Epithelial cell of proximal tubule (primary cell): ENCODE results near the gene CWH43. TPM values are rescaled to one million over a fixed set of nuclear protein-coding genes. Genes with fewer than 3 reads are reported as not detected.
A peak's percentile ranks its signal among the peaks of the same experiment; 100 is the strongest.

Source experiments
- DNase-seq: peaks from one replicate; pipeline ENCODE4 v3.0.0-alpha.2; 2011; ENCODE audit warnings: low read depth
- H3K4me3 ChIP-seq: 2 replicates; pipeline ENCODE4 v1.5.1; 2011; ENCODE audit warnings: low read depth, mild to moderate bottlenecking, low read length
- total RNA-seq: library from RNA; depleted of rRNA; stranded (reverse); fragments of >200 nt; gene quantifications from 2 replicates; pipeline ENCODE4 v1.2.3, GENCODE V29; 2015
- TF ChIP-seq, protein P1 (sequence below): conservative IDR thresholded peaks from 2 replicates; pipeline ENCODE4 v1.5.1; 2012; ENCODE audit warnings: low read depth, mild to moderate bottlenecking, low read length

Gene CWH43
- total RNA-seq = 0.52 and 1.6 TPM in 2 replicates

DNA sequence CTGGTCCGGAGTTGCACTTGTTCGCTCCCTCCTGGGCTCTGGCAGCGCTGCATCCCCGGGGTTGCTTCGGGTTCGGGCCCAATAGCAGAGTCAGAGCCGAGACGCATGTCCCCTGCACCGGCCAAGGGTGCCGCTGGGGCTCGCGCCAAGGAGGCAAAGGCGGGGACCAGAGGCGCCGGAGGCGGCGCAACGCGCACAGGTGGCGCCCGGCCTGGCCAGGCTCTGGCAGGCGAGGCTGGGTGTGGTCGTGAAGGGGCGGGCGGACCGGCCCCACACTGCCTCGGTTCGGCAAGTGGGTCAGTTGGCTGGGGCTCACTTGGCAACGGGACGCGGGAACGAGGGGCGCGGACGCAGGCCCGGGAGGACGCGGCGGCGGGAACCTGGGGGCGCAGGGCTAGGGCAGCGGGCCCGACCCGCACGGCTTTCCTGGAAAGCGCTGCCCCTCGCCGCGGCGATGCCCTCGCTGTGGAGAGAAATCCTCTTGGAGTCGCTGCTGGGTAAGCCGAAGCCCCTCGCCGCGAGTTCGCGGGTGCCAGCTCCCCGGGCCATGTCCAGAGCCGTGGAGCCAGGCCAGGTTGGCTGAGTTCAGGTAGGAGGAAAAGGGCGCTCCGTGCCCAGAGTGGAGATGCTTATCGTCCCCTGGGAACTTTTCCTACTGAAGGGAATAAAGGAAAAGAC lies at the start of gene CWH43:
TSS of gene CWH43 (plus strand) at position 300 of the 678 bp plus-strand sequence. CDS start at position 455, 155 bp downstream.
- TF ChIP-seq, protein P1, sequence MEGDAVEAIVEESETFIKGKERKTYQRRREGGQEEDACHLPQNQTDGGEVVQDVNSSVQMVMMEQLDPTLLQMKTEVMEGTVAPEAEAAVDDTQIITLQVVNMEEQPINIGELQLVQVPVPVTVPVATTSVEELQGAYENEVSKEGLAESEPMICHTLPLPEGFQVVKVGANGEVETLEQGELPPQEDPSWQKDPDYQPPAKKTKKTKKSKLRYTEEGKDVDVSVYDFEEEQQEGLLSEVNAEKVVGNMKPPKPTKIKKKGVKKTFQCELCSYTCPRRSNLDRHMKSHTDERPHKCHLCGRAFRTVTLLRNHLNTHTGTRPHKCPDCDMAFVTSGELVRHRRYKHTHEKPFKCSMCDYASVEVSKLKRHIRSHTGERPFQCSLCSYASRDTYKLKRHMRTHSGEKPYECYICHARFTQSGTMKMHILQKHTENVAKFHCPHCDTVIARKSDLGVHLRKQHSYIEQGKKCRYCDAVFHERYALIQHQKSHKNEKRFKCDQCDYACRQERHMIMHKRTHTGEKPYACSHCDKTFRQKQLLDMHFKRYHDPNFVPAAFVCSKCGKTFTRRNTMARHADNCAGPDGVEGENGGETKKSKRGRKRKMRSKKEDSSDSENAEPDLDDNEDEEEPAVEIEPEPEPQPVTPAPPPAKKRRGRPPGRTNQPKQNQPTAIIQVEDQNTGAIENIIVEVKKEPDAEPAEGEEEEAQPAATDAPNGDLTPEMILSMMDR = no peak
- H3K4me3 ChIP-seq = peak within 1 kb of the TSS; percentile 35
- no peak for DNase-seq

GRCh38 chr4:48937033-48937432 lies 49.0 kb upstream of the CWH43 start:
- TF ChIP-seq, protein P1 = no peak
- no peak overlapping the region for H3K4me3 ChIP-seq
- no peak for DNase-seq

DNA sequence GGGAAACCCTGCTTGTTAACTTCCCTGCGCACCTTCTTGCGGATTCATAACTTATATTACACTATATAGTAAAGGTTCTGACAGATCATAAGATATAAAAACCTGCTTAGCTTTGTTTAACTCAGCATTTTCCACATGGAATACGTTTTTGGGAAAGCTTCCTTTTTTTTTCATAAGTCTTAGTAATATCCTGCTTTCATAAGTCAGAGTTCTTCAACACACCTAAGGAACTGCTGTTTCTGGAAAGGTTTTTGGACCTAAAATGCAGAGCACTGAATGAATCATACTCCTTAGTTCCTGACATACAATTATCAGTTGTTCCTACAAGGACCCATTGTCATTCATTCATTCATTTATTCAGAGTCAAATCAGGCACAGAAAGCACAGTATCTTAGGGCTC lies 47.2 kb upstream of the CWH43 start:
- TF ChIP-seq, protein P1 = no peak

DNA sequence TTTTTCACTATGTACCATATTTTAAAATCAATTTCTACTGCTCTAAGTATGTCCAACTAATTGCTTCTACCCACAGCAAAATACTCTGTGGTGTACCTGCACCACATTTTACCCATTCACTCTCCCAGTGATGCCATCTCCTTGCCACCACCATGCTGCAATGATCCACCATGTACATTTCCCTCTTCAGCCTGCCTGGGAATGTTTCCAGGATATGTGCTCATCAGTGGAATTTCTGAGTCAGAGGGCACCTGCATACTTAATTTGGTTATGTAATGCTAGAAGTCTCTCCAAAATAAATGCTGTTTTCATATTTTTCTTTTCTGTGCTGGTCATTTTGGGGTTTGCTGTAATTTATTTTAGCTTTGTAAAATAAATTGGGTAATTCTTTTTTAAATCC lies 46.3 kb upstream of the CWH43 start:
- peak; percentile 87 for DNase-seq
- no peak overlapping the region for H3K4me3 ChIP-seq
- TF ChIP-seq, protein P1 = no peak

More for the DNA sequence above, 47.2 kb upstream of the CWH43 start:
- DNase-seq = no peak
- H3K4me3 ChIP-seq = no peak overlapping the region

- H3K4me3 ChIP-seq = no peak overlapping the region
- no peak for DNase-seq
- TF ChIP-seq, protein P1 = peak; percentile 72
Measured at GRCh38 chr4:48943387-48943786, 42.7 kb upstream of the CWH43 start.

DNA sequence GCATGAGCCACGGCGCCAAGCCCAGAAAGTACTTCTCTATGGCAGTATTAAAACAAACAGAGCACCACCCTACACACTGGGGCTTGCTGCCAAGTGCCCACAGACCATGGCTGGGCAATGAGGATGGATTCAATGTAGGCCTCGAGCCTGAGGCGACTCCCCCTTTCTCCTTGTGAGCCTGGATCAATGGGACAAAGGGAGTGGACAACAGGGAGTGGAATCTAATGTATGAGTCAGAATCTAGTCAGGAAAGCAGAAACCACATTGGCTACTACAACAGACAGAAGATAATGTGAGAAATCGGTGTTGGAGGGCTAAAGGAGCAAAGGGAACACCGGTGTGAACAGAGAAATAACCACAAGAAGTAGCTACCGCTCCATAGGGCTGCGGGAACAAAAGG lies 41.8 kb upstream of the CWH43 start:
- DNase-seq = no peak
- H3K4me3 ChIP-seq = no peak overlapping the region
- TF ChIP-seq, protein P1 = no peak

DNA sequence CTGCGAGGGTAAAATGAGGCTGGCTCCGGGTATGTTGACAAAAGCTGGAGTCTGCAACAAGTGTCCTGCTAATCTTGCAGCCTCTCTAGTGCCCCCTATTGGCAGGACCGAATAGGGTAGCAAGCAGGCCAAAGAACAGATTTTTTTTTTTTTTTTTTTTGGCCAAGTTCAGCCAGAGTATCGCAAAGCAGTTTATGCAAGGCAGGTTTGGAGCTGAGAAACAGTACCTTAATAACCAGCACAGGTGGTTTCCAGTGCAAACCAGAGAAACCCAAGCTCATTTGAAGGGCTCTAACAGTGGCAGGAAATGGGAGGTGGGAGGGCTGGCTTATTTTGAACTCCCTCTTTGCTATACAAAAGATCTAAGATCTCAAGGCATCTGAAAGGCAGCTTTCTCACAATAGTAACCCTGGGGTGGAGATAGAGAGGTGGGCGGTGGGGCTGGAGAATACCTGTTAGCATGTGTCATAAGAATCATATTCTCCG lies 41.3 kb upstream of the CWH43 start:
- DNase-seq = no peak

More for the DNA sequence above, 41.3 kb upstream of the CWH43 start:
- H3K4me3 ChIP-seq = no peak overlapping the region
- TF ChIP-seq, protein P1 = peak; percentile 67
